GM18519 (cell line): ENCODE results near the gene TMOD4.

ENCODE experiments used
- ATAC-seq: cut with Tn5 transposase; IDR thresholded peaks from one replicate; pipeline ENCODE4 v1.9.1; 2021; ENCODE audit warnings: mild to moderate bottlenecking, moderate library complexity; ENCODE audit not compliant: unreplicated experiment, low FRiP score

The TMOD4 gene

DNA sequence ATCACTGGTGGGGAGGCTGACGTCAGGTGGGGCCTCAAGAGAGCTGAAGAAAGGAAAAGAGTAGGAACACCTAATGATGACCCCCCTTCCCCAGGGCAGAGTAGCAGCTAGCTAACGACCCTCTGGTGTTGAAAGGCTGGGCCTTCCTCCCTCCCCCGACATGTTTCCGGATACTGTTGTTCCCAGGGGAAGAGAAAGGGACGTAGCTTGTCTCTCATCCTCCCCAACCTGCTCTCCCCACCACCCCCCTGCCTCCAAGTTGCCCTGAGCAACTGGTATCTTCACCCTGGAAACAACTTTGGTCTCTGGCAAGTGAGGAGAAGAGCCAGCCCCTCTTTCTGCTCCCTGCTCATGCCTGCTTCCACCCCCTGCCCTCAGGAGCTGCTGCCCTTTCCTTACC is 31.8 kb downstream of the TMOD4 start:
- no peak for ATAC-seq

- ATAC-seq = no peak
Measured at GRCh38 chr1:151143057-151143435, 32.7 kb downstream of the TMOD4 start.

GRCh38 chr1:151142411-151143056 is 33.2 kb downstream of the TMOD4 start:
- ATAC-seq = no peak

GRCh38 chr1:151137789-151138188 is 38.0 kb downstream of the TMOD4 start:
- ATAC-seq = no peak

DNA sequence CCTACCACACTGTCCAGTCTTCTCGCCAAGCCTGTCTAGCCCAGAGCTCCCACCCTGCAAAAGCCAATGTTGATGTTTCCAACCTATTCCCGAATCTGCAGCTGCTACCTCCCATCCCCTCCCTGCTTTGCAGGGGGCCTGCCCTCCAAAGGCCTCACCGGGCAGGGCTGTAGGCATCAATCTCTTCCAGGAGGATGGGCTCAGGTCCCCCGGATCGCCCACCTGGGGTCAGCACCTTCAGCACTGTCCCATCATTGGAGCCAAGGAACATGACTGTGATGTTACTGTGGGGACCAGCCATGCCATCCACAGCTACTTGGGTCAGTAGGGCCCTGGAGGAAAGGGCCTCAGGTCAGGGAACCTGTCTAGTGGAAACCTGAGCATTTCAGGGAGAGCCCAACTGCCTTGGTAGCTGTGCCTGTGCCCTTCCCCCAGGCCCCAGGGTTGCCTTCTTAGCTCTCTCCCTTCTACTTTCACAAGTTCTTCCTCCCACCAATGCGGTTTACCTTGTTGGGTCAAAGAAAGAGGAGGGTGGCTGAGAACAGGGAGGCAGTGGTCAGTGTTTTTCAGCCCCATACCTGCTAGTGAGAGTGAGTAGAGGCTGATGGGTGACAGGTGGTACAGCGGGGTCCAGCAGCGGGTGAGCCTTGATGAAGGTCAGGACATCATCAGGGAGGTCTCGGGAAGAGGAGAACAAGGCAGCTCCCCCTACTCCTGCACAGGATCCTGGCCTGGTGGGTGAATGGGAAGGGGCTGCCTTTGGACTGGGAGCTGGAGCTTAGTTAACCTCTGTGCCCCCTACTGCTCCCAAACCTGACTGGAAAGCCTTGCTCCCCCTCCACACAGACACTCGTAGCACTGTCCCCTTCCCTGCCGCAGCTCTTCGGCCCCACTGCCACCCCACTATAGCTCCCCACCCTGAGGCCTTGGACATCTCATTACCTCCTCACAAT is 40.1 kb downstream of the TMOD4 start:
- no peak for ATAC-seq

DNA sequence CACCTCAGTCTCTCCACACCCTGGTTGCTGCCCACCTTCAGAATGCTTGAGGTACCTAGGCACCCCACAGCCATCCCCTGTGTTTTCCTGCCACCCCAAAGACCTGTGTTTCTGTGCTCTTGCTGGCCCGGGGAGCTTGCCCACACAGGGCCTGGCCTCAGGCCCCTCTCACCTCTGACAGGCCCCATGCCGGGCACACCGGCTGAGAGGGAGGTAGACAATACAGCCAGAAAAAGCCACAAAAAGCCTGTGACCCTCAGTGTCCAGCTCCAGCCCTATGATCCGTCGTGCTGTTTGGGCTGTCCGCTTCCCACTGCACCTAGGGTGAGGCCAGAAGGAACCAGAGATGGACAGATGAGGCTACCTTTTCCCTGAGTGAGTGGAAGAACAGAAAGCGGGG is 40.8 kb downstream of the TMOD4 start:
- ATAC-seq = no peak

DNA sequence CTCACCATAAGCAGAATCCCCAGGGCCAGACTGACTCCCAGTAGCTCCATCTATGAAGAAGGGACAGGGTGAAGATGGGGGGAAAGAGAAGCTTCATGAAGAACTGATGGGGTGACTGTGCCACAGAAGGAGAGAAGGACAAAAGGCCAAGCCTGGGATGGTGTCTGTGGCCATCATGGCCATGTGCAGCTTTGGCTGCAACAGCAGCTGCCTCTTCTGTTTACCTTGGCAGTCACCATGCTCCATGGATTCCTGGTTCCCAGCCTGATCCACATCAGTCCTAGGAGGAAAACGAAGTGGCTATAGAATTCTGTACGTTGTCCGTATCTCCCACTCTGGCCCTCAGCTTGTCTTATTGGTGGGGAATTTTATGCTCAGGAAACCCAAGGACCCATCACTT is 41.4 kb downstream of the TMOD4 start:
- ATAC-seq = no peak

DNA sequence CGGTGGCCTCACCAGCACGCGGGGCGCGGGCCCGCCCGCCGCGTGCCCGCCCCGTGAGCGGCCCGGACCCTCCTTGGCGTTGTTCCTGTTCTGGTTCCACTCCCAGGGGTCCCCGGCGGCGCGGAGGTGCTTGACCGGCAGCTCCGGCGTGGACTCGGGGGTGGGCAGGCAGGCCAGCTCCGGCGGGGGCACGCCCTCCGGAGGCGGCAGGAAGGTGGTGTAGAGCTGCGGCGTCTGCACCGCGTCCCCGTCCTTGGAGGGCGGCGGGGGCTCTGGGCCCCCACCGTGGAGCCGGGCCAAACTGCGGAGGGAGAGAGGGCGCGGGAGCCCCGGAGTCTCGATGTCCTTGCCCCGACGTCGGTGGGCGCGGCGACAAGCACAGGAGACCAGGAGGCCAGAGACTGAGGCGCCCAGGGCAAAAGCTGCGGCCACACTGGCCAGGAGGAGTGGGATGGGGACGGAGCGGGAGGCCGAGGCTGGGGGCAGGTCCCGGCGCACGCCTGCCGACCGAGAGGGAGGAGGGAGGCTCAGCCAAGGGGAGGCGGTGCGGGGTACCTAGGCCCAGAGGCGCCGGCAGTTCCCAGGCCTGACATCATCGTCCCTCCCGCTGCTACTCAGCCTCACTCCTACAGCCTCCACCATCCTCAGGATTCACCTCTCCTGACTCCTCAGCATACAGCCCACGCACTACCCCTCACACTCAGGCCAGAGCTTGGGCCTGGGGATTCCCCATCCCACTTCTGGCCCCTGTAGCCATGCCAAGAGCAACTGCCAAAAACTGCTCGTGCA is 42.6 kb downstream of the TMOD4 start:
- no peak for ATAC-seq

DNA sequence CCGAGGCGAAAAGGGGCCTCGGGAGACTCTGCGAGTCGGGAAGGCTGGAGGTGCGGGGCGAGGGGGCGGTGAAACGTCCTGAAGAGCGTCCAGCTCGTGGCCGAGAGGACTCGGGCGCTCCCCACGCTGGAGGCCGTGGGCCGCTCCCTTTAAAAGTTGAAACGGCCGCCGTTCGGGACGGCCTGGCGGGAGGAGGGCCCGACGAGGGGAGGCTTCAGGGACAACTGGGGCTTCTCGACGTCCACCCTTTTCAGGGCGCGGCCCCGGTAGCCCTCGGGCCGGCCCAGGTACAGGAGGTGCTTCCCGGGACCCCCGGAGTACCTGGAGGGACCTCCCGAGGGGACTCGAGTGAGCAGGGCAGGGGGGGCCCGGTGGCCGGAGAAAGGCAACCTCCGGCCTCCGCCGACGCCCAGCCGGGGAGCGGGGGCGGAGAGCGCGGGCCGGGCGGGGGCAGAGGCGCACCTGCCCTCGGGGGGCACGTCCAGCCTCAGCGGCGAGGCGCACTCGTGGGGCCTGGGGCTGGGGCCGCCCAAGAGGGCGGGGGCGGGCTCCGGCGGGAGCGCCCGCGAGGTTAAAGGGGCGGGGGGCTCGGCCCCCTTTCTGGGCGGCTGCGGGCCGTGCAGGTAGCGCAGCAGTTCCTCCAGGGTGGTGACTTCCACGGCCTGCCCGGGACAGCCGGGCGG is 43.3 kb downstream of the TMOD4 start:
- no peak for ATAC-seq

DNA sequence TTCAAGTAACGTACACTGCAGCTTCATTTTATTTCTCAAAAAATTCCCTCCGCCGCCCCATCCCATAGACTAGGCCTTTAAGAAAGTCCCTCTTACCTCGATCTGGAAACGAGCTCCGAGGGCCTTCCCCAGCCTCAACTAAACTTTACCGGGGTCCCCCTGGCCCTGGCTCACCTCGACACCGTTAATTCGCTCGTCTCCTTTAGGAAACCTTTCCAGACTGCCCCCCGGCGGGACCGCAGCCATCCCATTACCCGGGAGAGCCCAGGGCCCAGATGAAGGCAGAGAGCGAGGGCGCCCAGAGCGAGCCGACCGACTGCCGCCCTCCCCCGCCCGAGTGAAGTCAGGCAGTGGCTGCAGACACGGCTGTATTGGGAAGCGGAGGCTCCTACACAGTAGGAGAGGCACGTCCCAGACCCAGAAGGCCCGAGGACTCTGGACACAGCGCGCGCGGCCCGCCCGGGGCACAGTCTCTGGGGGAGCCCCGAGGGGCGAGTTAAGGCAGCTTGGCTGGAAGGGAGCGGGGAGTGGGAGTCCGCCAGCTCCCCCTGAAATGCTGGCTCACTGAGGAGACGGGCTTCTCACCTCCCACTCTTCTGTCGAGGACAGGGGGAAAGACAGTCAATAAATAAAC is 44.0 kb downstream of the TMOD4 start:
- no peak for ATAC-seq

DNA sequence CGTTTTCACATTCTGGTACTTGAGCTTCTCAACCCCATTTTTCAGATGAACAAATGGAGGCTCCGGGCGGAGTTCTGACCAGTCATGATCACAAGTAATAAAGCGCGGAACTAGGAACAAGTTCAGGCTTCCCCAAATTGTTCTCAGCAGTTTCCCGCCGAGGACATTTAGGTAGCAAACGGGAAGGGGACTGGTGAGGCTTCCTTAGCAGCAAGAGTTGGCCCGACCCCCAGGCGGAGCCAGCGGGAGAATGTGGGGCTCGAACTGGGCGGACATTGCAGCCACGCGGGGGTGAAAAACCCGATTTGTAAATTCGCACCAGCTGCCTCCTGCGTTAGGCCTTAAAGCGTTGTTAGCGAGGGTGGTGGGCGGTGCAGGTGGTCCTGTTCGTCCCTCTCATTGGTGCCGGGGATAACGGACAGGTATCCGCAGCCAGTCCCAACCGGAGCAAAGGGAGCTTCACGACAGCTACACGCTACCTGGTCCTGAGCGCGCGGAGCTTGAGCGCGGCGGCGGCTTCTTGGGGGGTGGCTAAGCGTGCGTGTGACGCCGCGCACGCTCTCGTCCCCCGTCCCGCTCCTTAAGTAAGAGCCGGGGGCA is 44.7 kb downstream of the TMOD4 start:
- ATAC-seq = no peak

DNA sequence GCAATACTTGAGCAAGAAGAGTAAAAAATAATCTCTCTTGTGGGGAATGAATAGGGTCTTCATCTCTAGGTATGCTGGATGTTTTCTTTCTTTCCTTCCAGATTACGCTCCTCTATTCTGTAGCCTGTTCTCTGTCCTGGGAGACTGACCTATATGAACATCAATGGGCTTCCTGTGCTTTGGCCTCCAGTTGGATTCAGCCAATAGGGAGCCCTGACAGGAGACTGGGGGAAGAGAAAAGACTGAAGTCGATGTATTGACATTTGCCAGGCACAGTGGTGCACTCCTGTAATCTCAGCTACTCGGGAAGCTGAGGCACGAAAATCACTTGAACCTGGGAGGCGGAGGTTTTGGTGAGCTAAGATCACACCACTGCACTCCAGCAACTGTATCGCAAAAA is 47.0 kb downstream of the TMOD4 start:
- ATAC-seq = no peak

- no peak for ATAC-seq
Measured at GRCh38 chr1:151124763-151125403, 50.9 kb downstream of the TMOD4 start.
